K562 (cell line): ENCODE measurements around the gene CELSR3. TPM values are rescaled to one million over a fixed set of nuclear protein-coding genes. Genes with fewer than 3 reads are reported as not detected.

Experiments used
- CXXC5 ChIP-seq: fragments of 250-450 bp; sonication (Bioruptor Pico); IDR thresholded peaks from 2 replicates; pipeline ENCODE4 v1.8.0; 2022; ENCODE audit warnings: inconsistent platforms, mild to moderate bottlenecking, moderate library complexity
- HCFC1 ChIP-seq: IDR thresholded peaks from 2 replicates; pipeline ENCODE4 v1.6.1; 2012; ENCODE audit warnings: low read depth, low read length, improper control_type of control experiment
- HMGN3 ChIP-seq: IDR thresholded peaks from 2 replicates; pipeline ENCODE4 v1.6.1; 2011; ENCODE audit warnings: borderline replicate concordance, low read depth, mild to moderate bottlenecking, mixed read lengths, low read length; ENCODE audit not compliant: insufficient read length; ENCODE audit errors: extremely low read depth
- JUN ChIP-seq, 2 experiments: sonication (generic) in 1 of 2; formaldehyde crosslinking in 1 of 2; IDR thresholded peaks; 2 replicates each; pipeline versions ENCODE4 v1.6.1 to v1.8.0; 2012 to 2022; ENCODE audit warnings: borderline replicate concordance in 2 of 2, mild to moderate bottlenecking in 2 of 2, improper control_type of control experiment in 1 of 2, low read depth in 1 of 2, low read length in 1 of 2, missing genetic modification reagents in 1 of 2
- MBD2 ChIP-seq: sonication (generic); IDR thresholded peaks from 2 replicates; pipeline ENCODE4 v1.6.1; 2016; ENCODE audit warnings: low read depth, borderline replicate concordance
- MEF2A ChIP-seq: IDR thresholded peaks from 2 replicates; pipeline ENCODE4 v1.6.1; 2011; ENCODE audit warnings: low read depth, mild to moderate bottlenecking, low read length, moderate library complexity; ENCODE audit not compliant: control insufficient read depth
- MEIS2 ChIP-seq: fragments of 450-650 bp; IDR thresholded peaks from 2 replicates; pipeline ENCODE4 v1.6.1; 2014; ENCODE audit warnings: mild to moderate bottlenecking; ENCODE audit not compliant: partially characterized antibody
- MXI1 ChIP-seq: IDR thresholded peaks from 2 replicates; pipeline ENCODE4 v1.6.1; 2011; ENCODE audit warnings: low read depth, mild to moderate bottlenecking, improper control_type of control experiment, low read length
- NRF1 ChIP-seq, 2 experiments: fragments of 450-650 bp; IDR thresholded peaks in 1 of 2; conservative IDR thresholded peaks in 1 of 2; 2 replicates each; pipeline ENCODE4 v1.6.1; 2014; ENCODE audit warnings: mild to moderate bottlenecking in 2 of 2
- POLR2A ChIP-seq: fragments of 450-650 bp; conservative IDR thresholded peaks from 2 replicates; pipeline ENCODE4 v1.6.1; 2016
- TARDBP ChIP-seq: fragments of 450-650 bp; IDR thresholded peaks from 2 replicates; pipeline ENCODE4 v1.6.1; 2016
- polyA plus RNA-seq, 8 experiments: library from polyadenylated mRNA; depleted of rRNA in 4 of 8; stranded (reverse) in 5 of 8; unstranded in 3 of 8; fragments of >200 nt; fragmentation: Nextera tagmentation in 2 of 8; fragmentation: Illumina TruSeq in 1 of 8; extraction: Ambion mirVana in 2 of 8; extraction: Trizol in 1 of 8; gene quantifications; 2 replicates each; pipeline versions ENCODE4 v1.2.1 to v1.2.3, GENCODE V29; 2011 to 2014; ENCODE audit warnings: inconsistent platforms in 1 of 8, missing spikeins in 1 of 8
- total RNA-seq, 7 experiments: library from RNA; depleted of rRNA in 6 of 7; stranded (reverse); fragments of >200 nt in 6 of 7; fragmentation: Illumina TruSeq in 2 of 7; extraction: Trizol in 2 of 7; gene quantifications; 2 replicates each; pipeline versions ENCODE4 v1.2.1 to v1.2.3, GENCODE V29; 2011 to 2021; ENCODE audit warnings: low replicate concordance in 1 of 7
- TF ChIP-seq, protein P1 (sequence below): fragments of 450-650 bp; formaldehyde crosslinking; IDR thresholded peaks from 2 replicates; pipeline ENCODE4 v1.4.0; 2020; ENCODE audit warnings: mild to moderate bottlenecking, moderate library complexity
- TF ChIP-seq, protein P2 (sequence below): fragments of 250-450 bp; sonication (Bioruptor Pico); IDR thresholded peaks from 2 replicates; pipeline ENCODE4 v1.4.0; 2020; ENCODE audit warnings: mild to moderate bottlenecking
- TF ChIP-seq, protein P3 (sequence below): IDR thresholded peaks from 2 replicates; pipeline ENCODE4 v1.6.1; 2011; ENCODE audit warnings: borderline replicate concordance, low read depth, mild to moderate bottlenecking, moderate library complexity, low read length; ENCODE audit not compliant: insufficient read depth, poor library complexity, severe bottlenecking
- TF ChIP-seq, protein P4 (sequence below): sonication (generic); formaldehyde crosslinking; IDR thresholded peaks from 2 replicates; pipeline ENCODE4 v1.8.0; 2023; ENCODE audit warnings: mild to moderate bottlenecking, missing genetic modification reagents

Gene CELSR3
- total and polyA plus RNA-seq, 9 of the 15 experiments (the other 6 are each of a cell fraction or from before 2014, with no cell fraction given), result 0.10 to 2.7 (median 0.76) TPM

DNA sequence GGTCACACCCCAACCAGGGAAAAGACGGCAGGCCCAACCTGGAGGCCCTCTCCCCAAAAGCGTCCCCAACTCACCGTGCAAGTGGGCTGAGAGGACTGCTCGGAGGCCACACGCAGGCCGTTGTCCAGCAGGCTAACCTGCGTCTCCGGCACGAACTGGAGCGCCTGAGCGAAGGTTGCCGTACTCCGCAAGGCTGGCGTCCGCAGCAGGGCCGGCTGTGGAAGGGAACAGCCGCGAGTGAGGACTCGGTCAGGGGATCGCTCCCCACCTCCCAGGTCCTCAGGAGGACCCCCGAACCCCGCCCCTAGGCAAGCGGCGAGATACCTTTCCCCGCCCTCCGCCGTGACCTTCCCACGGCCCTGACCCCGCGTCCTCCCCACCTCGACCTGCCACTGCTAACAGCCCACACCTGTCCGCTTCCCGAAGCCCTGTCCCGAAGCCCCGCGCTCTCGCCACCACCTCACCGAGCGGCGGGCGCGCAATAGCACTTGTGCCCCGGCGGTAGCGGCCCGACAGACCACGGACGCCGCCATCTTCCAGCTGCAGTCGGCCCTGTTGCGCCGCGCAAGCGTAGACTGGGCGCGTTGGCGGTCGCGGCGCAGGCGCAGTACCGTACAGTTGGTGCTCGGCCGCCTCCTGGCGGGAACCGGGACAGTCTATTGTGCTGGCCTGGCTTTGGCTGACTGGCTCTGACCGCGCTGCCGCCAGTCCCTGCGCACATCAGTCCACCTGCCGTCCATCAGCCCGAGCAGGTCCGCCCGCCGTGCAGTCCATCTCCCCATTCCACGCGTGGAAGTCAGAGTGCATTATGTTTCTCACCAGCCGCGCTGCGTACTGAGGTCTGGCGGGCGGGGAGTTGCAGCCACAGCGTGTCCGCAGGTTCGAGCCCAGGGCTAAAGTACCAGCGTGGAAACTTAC lies 53.3 kb downstream of the CELSR3 start, which contains the start of gene UQCRC1 (continued):
- no peak for TF ChIP-seq JUN (IDR thresholded peaks at IDR 0.05; ENCODE audit: borderline replicate concordance, low read depth, low read length)
- no peak for TF ChIP-seq JUN (CRISPR knock-in tag; IDR thresholded peaks at IDR 0.05; ENCODE audit: borderline replicate concordance)
- TF ChIP-seq HCFC1, result peak; percentile 70
- TF ChIP-seq MEF2A, result no peak
- TF ChIP-seq HMGN3, result peak; percentile 65
- TF ChIP-seq, protein P1, sequence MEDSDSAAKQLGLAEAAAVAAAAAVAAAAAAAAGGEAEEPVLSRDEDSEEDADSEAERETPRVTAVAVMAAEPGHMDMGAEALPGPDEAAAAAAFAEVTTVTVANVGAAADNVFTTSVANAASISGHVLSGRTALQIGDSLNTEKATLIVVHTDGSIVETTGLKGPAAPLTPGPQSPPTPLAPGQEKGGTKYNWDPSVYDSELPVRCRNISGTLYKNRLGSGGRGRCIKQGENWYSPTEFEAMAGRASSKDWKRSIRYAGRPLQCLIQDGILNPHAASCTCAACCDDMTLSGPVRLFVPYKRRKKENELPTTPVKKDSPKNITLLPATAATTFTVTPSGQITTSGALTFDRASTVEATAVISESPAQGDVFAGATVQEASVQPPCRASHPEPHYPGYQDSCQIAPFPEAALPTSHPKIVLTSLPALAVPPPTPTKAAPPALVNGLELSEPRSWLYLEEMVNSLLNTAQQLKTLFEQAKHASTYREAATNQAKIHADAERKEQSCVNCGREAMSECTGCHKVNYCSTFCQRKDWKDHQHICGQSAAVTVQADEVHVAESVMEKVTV (CRISPR knock-in tag), result no peak
- peak; percentile 84 for TF ChIP-seq MEIS2
- TF ChIP-seq, protein P2, sequence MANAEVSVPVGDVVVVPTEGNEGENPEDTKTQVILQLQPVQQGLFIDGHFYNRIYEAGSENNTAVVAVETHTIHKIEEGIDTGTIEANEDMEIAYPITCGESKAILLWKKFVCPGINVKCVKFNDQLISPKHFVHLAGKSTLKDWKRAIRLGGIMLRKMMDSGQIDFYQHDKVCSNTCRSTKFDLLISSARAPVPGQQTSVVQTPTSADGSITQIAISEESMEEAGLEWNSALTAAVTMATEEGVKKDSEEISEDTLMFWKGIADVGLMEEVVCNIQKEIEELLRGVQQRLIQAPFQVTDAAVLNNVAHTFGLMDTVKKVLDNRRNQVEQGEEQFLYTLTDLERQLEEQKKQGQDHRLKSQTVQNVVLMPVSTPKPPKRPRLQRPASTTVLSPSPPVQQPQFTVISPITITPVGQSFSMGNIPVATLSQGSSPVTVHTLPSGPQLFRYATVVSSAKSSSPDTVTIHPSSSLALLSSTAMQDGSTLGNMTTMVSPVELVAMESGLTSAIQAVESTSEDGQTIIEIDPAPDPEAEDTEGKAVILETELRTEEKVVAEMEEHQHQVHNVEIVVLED (CRISPR knock-in tag), result peak; percentile 64
- TF ChIP-seq CXXC5 (CRISPR knock-in tag), result peak; percentile 79
- TF ChIP-seq, protein P3, sequence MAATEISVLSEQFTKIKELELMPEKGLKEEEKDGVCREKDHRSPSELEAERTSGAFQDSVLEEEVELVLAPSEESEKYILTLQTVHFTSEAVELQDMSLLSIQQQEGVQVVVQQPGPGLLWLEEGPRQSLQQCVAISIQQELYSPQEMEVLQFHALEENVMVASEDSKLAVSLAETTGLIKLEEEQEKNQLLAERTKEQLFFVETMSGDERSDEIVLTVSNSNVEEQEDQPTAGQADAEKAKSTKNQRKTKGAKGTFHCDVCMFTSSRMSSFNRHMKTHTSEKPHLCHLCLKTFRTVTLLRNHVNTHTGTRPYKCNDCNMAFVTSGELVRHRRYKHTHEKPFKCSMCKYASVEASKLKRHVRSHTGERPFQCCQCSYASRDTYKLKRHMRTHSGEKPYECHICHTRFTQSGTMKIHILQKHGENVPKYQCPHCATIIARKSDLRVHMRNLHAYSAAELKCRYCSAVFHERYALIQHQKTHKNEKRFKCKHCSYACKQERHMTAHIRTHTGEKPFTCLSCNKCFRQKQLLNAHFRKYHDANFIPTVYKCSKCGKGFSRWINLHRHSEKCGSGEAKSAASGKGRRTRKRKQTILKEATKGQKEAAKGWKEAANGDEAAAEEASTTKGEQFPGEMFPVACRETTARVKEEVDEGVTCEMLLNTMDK, result peak; percentile 99
- TF ChIP-seq, protein P4, sequence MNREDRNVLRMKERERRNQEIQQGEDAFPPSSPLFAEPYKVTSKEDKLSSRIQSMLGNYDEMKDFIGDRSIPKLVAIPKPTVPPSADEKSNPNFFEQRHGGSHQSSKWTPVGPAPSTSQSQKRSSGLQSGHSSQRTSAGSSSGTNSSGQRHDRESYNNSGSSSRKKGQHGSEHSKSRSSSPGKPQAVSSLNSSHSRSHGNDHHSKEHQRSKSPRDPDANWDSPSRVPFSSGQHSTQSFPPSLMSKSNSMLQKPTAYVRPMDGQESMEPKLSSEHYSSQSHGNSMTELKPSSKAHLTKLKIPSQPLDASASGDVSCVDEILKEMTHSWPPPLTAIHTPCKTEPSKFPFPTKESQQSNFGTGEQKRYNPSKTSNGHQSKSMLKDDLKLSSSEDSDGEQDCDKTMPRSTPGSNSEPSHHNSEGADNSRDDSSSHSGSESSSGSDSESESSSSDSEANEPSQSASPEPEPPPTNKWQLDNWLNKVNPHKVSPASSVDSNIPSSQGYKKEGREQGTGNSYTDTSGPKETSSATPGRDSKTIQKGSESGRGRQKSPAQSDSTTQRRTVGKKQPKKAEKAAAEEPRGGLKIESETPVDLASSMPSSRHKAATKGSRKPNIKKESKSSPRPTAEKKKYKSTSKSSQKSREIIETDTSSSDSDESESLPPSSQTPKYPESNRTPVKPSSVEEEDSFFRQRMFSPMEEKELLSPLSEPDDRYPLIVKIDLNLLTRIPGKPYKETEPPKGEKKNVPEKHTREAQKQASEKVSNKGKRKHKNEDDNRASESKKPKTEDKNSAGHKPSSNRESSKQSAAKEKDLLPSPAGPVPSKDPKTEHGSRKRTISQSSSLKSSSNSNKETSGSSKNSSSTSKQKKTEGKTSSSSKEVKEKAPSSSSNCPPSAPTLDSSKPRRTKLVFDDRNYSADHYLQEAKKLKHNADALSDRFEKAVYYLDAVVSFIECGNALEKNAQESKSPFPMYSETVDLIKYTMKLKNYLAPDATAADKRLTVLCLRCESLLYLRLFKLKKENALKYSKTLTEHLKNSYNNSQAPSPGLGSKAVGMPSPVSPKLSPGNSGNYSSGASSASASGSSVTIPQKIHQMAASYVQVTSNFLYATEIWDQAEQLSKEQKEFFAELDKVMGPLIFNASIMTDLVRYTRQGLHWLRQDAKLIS, result peak; percentile 69; the same call in 1 of the 2 replicates
- TF ChIP-seq POLR2A, result peak; percentile 96
- peak; percentile 96 to 97 for TF ChIP-seq NRF1 (conservative IDR thresholded peaks at IDR 0.05 in 1 of 2, IDR thresholded peaks at IDR 0.05 in 1 of 2)
- TF ChIP-seq TARDBP, result no peak
- TF ChIP-seq MXI1, result no peak
- peak; percentile 34; the same call in 1 of the 2 replicates for TF ChIP-seq MBD2
